Liver (tissue), 9 donors: Measurements from ENCODE around the gene HHAT. TPM values are rescaled to one million over a fixed set of nuclear protein-coding genes. Genes with fewer than 3 reads are reported as not detected.

Source experiments
- DNase-seq: peaks from one replicate; pipeline ENCODE4 v3.0.0-alpha.2; 2017; ENCODE audit warnings: low spot score
- H3K27ac ChIP-seq, 2 donors: one replicate each; pipeline ENCODE4 v1.7.0; 2013; ENCODE audit warnings: inconsistent platforms in 2 of 2, low read length in 2 of 2, control low read depth in 1 of 2, low read depth in 1 of 2, mild to moderate bottlenecking in 1 of 2
- H3K27me3 ChIP-seq, 4 donors: one replicate each; pipeline versions ENCODE4 v1.6.1 to v1.7.0; 2013; ENCODE audit warnings: low read length in 3 of 4, inconsistent platforms in 1 of 4, mild to moderate bottlenecking in 1 of 4, moderate library complexity in 1 of 4; ENCODE audit not compliant: control insufficient read depth in 4 of 4, insufficient read depth in 4 of 4
- H3K36me3 ChIP-seq, 4 donors: one replicate each; pipeline versions ENCODE4 v1.6.1 to v1.7.0; 2013; ENCODE audit warnings: low read length in 3 of 4, mild to moderate bottlenecking in 3 of 4, low read depth in 1 of 4, moderate library complexity in 1 of 4; ENCODE audit not compliant: control insufficient read depth in 4 of 4, insufficient read depth in 3 of 4
- H3K4me1 ChIP-seq, 4 donors: one replicate each; pipeline versions ENCODE4 v1.6.1 to v1.7.0; 2013; ENCODE audit warnings: low read length in 3 of 4, mild to moderate bottlenecking in 3 of 4, moderate library complexity in 1 of 4; ENCODE audit not compliant: control insufficient read depth in 4 of 4, insufficient read depth in 4 of 4
- H3K4me3 ChIP-seq, 3 donors: one replicate each; pipeline versions ENCODE4 v1.6.1 to v1.7.0; 2013; ENCODE audit warnings: low read length in 3 of 3, control low read depth in 1 of 3, low read depth in 1 of 3, mild to moderate bottlenecking in 1 of 3
- H3K9ac ChIP-seq, 2 donors: one replicate each; pipeline ENCODE4 v1.7.0; 2013; ENCODE audit warnings: low read length in 2 of 2, mild to moderate bottlenecking in 2 of 2, moderate library complexity in 2 of 2, control low read depth in 1 of 2, low read depth in 1 of 2
- H3K9me3 ChIP-seq, 4 donors: one replicate each; pipeline versions ENCODE4 v1.6.1 to v1.7.0; 2013; ENCODE audit warnings: low read length in 3 of 4; ENCODE audit not compliant: control insufficient read depth in 4 of 4
- FOXA1 ChIP-seq: IDR thresholded peaks from 2 replicates; pipeline ENCODE4 v1.6.1; 2016; ENCODE audit warnings: antibody characterized with exemption
- HNF4A ChIP-seq, 2 donors: conservative IDR thresholded peaks; 2 replicates each; pipeline ENCODE4 v1.6.1; 2016; ENCODE audit warnings: antibody characterized with exemption in 2 of 2, mild to moderate bottlenecking in 2 of 2
- RAD21 ChIP-seq, 2 donors: IDR thresholded peaks; 2 replicates each; pipeline ENCODE4 v1.6.1; 2016; ENCODE audit warnings: antibody characterized with exemption in 2 of 2, mild to moderate bottlenecking in 2 of 2
- SP1 ChIP-seq: IDR thresholded peaks from 2 replicates; pipeline ENCODE4 v1.6.1; 2018; ENCODE audit warnings: antibody characterized with exemption, mild to moderate bottlenecking
- TAF1 ChIP-seq: conservative IDR thresholded peaks from 2 replicates; pipeline ENCODE4 v1.6.1; 2016; ENCODE audit warnings: antibody characterized with exemption, mild to moderate bottlenecking
- WGBS: extraction: QIAGEN DNeasy Blood & Tissue Kit; methylation state at CpG from one replicate; pipeline ENCODE4 v1.1.7; 2013; 5-methylcytosine and 5-hydroxymethylcytosine counted together
- polyA plus RNA-seq, 2 donors: library from polyadenylated mRNA; stranded (reverse) in 1 of 2; unstranded in 1 of 2; fragments of 200-250 nt in 1 of 2; fragments of >200 nt in 1 of 2; fragmentation: Nextera tagmentation in 1 of 2; extraction: Ambion mirVana in 1 of 2; gene quantifications; one replicate each; pipeline versions ENCODE4 v1.2.1 to v1.2.3, GENCODE V29; 2013 to 2015
- total RNA-seq, 2 donors: library from RNA; depleted of rRNA; stranded (reverse); fragments of >200 nt; gene quantifications; one replicate each; pipeline ENCODE4 v1.2.3, GENCODE V29; 2014
- TF ChIP-seq, protein P1 (sequence below): fragments of 150-350 bp; IDR thresholded peaks from 2 replicates; pipeline ENCODE4 v1.5.1; 2017; ENCODE audit warnings: improper control_type of control experiment, low read depth, low read length; ENCODE audit not compliant: missing input control
- TF ChIP-seq, protein P2 (sequence below): IDR thresholded peaks from 2 replicates; pipeline ENCODE4 v1.6.1; 2016; ENCODE audit warnings: antibody characterized with exemption
- TF ChIP-seq, protein P3 (sequence below): IDR thresholded peaks from 2 replicates; pipeline ENCODE4 v1.6.1; 2016; ENCODE audit warnings: antibody characterized with exemption, mild to moderate bottlenecking
- donor health status: healthy.
- donor health status: healthy.
- donor health status: healthy.
- donor health status: healthy.
- donor health status: healthy.

HHAT gene
- total and polyA plus RNA-seq, 4 donors = 1.3 to 2.2 (median 1.6) TPM

DNA sequence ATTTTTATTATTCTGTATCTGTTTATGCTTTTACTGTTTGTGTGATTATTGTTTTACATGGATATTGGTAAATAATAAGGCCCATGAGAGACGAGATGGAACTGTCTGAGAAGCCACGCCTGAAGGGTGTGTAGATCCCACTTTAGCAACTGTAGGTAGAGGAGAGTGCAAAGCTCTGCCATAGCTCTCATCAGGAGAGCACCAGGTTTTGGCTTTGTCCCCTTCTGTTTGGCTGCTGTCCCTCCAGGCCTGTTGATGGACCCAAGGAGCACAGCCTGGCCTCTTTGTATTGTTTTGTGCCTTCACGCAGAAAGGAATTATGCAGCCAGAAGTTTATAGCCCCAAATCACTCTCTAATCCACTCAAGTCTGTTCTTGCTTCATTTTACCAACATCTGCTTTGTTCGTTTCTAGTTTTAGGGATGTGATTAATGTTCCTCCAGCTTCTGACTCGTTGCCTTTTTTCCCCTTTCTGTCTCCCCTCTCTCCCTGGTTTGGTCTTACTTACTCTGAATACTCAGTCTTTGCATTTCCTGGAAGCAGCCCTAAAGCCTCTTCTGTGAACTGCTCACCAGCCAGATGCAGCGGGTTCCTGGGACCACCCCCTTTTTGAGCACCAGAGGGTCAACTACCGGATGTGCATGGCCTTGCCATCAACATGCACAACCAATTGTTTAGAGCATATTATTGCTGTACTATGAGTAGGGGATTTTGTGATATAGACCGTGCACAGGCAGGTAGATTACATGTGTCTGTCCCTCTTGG lies 127.3 kb downstream of the HHAT start:
- Histone ChIP-seq H3K27ac (no peak overlapping the region), H3K27me3 (no peaks in the 10 kb centered on the region), H3K4me3 (no peak overlapping the region), H3K36me3 (no peaks in the 10 kb centered on the region), H3K9me3 (no peaks in the 10 kb centered on the region), H3K4me1 (no peaks in the 10 kb centered on the region), H3K9ac (no peak overlapping the region)
- no peak for DNase-seq
- 88% methylated on average over 8 of the region's 8 CpGs for WGBS
- TF ChIP-seq, protein P1, sequence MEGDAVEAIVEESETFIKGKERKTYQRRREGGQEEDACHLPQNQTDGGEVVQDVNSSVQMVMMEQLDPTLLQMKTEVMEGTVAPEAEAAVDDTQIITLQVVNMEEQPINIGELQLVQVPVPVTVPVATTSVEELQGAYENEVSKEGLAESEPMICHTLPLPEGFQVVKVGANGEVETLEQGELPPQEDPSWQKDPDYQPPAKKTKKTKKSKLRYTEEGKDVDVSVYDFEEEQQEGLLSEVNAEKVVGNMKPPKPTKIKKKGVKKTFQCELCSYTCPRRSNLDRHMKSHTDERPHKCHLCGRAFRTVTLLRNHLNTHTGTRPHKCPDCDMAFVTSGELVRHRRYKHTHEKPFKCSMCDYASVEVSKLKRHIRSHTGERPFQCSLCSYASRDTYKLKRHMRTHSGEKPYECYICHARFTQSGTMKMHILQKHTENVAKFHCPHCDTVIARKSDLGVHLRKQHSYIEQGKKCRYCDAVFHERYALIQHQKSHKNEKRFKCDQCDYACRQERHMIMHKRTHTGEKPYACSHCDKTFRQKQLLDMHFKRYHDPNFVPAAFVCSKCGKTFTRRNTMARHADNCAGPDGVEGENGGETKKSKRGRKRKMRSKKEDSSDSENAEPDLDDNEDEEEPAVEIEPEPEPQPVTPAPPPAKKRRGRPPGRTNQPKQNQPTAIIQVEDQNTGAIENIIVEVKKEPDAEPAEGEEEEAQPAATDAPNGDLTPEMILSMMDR = no peak
- TF ChIP-seq TAF1 (no peak), RAD21 (IDR thresholded peaks at IDR 0.05) (no peak)
- TF ChIP-seq, protein P2, sequence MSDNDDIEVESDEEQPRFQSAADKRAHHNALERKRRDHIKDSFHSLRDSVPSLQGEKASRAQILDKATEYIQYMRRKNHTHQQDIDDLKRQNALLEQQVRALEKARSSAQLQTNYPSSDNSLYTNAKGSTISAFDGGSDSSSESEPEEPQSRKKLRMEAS = no peak
- TF ChIP-seq, protein P3, sequence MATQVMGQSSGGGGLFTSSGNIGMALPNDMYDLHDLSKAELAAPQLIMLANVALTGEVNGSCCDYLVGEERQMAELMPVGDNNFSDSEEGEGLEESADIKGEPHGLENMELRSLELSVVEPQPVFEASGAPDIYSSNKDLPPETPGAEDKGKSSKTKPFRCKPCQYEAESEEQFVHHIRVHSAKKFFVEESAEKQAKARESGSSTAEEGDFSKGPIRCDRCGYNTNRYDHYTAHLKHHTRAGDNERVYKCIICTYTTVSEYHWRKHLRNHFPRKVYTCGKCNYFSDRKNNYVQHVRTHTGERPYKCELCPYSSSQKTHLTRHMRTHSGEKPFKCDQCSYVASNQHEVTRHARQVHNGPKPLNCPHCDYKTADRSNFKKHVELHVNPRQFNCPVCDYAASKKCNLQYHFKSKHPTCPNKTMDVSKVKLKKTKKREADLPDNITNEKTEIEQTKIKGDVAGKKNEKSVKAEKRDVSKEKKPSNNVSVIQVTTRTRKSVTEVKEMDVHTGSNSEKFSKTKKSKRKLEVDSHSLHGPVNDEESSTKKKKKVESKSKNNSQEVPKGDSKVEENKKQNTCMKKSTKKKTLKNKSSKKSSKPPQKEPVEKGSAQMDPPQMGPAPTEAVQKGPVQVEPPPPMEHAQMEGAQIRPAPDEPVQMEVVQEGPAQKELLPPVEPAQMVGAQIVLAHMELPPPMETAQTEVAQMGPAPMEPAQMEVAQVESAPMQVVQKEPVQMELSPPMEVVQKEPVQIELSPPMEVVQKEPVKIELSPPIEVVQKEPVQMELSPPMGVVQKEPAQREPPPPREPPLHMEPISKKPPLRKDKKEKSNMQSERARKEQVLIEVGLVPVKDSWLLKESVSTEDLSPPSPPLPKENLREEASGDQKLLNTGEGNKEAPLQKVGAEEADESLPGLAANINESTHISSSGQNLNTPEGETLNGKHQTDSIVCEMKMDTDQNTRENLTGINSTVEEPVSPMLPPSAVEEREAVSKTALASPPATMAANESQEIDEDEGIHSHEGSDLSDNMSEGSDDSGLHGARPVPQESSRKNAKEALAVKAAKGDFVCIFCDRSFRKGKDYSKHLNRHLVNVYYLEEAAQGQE = no peak

- TF ChIP-seq HNF4A (conservative IDR thresholded peaks at IDR 0.05) = no peak
- no peak for TF ChIP-seq SP1
- no peak for TF ChIP-seq FOXA1
- Histone ChIP-seq H3K9me3 (no peaks in the 10 kb centered on the region), H3K36me3 (no peaks in the 10 kb centered on the region), H3K4me1 (no peaks in the 10 kb centered on the region), H3K4me3 (no peak overlapping the region), H3K27ac (no peak overlapping the region), H3K9ac (no peak overlapping the region), H3K27me3 (no peaks in the 10 kb centered on the region)
- no peak for DNase-seq
- 95% methylated on average over 6 of the region's 6 CpGs for WGBS
These were observed 128.1 kb downstream of the HHAT start for GRCh38 chr1:210456731-210457255.

GRCh38 chr1:210457568-210457967 lies 128.9 kb downstream of the HHAT start:
- H3K4me3 ChIP-seq = no peak overlapping the region
- H3K9me3 ChIP-seq = no peaks in the 10 kb centered on the region
- TF ChIP-seq SP1 = no peak
- H3K36me3 ChIP-seq = no peaks in the 10 kb centered on the region
- DNase-seq = no peak
- H3K27ac ChIP-seq = no peak overlapping the region
- 86% methylated on average over 4 of the region's 4 CpGs for WGBS
- H3K27me3 ChIP-seq = no peaks in the 10 kb centered on the region
- no peak overlapping the region for H3K9ac ChIP-seq
- H3K4me1 ChIP-seq = no peaks in the 10 kb centered on the region
